Superior temporal gyrus (tissue), 1 donor: ENCODE data around the gene MAT2B.
A peak's percentile ranks its signal among the peaks of the same experiment; 100 is the strongest.
"Not testable (repeated sequence)": the region's sequence is repeated elsewhere in the genome, so short reads cannot be mapped to it uniquely, and the experiment has no call there.

Experiments
- DNase-seq: peaks from one replicate; pipeline ENCODE4 v3.0.0-alpha.2; 2016; ENCODE audit errors: extremely low spot score

MAT2B gene

DNA sequence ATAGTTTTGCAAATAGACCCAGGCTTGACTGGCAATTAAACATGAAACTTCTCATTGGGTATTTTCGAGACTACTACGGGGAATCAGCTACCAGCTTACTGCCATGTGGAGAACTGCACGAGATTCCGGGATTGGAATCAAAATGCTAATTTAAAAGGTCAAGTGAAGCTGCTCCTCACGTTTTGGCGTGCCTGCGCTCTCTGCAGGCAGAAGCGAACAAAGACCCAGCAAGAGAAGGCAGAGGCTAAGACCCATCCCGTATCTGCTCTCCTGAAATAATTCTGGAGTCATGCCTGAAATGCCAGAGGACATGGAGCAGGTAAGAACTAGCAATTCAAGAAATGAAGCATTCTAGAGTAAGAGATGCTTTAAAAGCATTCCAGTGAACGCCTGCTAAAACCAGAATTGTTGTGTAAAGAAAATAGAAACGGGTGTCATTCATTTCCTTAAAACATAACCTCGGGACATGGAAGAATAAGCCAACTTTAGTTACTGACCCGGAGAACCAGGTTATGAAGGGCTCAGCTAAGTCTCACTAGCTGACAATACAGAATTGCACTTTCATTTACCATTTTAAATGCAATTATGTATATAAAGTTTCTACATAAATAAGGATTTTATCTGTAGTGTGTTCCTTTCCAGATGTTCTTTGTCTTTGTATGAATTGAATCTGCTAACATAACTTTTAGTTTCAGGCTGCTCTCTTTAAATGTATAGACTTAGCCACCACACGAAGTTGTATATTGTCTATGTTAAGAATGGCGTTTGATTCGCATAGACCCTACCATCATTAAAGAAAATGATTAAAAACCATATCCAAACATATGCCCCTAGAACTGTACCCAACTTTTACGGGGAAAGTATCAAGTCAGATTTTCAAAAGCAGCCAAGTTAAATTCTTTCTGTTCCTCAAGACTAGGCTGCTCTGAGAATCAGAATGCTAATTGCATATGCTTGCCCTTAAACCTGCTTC is 2.0 kb upstream of the MAT2B start:
- peak; percentile 76 for DNase-seq

DNA sequence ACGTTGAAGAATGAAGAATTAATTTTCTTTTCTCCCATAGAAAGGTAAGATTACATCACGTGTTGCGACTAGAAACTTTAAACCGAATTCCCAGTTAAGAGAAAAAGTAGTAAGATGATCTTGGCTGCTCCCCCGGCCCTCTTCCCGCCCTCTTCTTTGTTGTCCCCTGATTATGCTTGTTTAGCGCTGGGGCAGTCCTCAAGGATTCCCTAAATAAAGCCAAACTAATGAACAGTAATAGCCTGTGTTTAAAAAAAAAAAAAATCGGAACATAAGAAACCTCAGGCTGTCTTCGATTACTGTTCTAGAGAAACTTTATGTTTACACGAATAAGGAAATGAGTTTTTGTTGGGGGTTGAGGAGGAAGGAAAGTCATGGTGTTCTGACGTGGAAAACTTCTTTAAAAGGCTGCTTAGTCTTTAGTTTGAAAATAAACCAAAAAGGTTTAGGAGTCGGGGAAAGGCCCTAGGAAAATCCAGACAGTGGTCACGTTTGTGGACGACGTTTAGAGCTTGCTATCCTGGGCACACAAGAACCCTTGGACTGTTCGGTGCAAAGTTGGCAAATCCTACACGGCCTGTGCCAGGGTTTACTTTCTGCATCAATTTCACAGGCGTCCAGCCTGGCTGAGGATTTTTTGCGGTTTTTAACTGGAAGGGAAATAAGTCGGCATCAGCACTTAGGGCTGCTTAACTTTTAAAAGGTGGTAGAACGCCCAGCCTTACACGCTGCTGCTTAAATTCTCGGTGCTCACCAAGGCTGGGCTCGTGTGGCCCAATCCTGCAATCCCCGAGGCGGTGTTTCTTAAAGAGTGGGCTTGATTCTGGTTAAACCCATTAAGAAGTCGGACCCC is 1.1 kb upstream of the MAT2B start:
- peak; percentile 77 for DNase-seq

DNA sequence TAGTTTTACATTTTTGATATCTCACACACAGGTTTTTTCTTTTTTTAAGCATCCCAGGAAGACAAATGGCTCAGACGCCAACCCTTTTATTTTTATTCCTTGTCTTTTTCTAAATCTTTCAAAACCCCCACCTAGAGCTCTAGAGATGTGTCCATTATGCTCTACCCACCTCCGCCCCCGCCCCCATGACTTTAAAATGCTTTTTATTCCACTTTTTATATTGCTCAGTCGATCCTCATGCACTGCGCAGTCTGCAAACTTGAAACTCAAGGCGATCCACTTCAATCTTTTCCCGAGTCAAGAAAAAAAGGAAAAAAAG is 411 bp upstream of the MAT2B start:
- no peak for DNase-seq

DNA sequence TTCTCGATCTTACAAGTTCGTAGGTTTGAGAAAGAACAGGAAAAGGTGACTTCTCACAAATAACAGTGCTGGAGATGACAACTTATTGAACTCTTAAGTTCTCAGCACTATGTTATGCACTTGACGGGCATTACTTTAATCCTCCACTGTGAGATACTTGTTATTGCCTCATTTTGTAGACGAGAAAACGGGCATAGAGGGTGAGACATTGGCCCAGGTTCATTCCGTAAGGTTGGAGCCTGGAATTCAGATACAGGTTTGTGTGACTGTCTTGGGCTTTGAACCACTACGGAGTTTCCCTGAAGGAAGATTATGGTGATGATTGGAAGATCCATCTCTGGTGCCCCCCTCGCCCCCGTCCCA is 657 bp downstream of the MAT2B start:
- DNase-seq: no peak

DNA sequence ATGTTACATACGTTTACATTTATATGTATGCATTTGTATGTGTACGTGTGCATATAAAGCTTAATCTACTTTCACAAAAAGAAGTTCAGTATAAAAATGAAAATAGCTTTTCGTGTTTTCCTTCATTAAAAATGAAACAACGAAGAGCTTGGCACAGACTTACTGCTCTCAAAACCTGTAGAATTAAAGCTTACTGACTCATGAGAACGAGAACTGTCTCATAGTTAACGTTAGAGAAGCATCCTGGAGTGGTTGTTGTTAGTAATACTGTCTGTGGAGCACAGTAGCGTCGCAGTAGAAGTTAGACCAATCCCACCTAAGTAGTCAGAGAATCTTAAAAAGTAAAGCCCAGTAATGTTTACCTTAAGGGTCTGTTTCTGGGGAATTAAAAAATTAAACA is 1.3 kb downstream of the MAT2B start:
- peak; percentile 35 for DNase-seq

DNA sequence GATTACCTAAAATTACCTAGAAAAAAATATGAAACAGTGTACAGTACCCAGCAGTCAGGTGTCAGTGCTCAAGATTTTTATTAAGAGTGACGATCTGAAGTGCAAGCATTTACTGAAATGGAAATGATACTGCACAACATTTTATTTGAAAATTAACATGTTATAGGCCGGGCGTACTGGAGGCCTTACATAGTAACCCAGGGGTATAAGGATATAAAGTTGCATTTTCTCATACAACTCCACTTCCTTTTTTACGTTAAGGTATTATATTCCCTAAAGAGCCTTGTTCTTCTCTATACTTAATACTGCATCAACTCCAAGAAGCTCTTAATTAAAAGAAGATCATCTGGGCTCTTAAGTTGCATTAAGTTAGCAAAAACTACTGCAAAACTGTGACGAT is 3.3 kb downstream of the MAT2B start:
- DNase-seq: no peak

DNA sequence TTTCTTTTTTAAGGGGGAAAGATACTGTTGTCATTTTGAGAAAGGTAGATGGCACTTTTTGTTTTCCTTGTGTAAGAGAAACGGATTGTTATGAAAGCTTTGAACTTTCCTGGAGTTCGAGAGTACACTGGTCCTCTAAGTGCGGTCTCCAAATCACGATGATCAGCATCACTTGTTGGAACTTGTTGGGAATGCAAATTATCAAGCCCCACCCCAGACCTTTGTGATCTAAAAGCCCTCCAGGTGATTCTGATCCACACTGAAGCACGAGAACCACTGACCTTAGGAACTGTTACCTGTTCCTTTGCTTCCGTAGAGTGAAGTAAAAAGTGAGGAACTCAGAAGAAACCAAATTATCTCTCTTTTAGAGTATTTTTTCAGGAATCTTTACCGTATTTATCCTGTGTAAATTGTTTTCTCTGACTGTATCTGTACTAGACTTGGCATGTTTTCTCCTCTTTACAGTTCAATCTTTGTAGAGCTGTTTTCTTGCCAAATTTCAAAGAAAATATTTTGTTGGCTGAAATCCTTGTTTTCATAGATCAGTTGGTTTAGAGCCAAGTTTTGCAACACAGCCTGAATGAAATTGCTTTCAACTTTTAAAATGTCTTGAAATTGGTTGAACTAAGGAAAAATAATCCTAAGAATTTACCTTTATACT is 4.0 kb downstream of the MAT2B start:
- peak; percentile 46 for DNase-seq

DNA sequence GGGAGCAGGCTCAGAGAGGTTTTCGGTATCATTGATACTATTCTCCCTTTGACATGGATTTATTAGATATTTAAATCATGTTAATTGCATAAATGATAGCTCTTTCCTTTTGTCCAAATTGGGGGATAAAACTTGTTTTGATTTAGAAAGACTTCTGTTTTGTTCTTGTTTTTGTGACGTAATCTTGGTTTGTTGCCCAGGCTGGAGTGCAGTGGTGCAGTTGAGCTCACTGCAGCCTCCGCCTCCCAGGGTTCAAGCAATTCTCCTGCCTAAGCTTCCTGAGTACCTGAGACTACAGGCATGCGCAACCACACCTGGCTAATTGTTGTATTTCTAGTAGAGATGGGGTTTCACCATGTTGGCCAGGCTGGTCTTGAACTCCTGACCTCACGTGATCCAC is 7.1 kb downstream of the MAT2B start:
- no peak for DNase-seq

DNA sequence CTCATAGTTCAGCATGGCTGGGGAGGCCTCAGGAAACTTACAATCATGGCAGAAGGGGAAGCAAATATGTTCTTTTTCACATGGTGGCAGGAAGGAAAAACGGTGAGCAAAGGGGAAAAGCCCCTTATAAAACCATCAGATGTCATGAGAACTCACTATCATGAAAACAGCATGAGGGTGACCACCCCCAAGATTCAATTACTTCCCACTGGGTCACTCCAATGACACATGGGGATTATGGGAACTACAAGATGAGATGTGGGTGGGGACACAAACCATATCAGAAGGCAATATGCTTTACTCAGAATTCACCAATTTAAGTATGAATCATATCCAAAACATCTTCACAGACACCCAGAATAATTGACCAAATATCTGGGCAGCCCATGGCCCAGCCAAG is 19.7 kb downstream of the MAT2B start:
- DNase-seq: no peak

DNA sequence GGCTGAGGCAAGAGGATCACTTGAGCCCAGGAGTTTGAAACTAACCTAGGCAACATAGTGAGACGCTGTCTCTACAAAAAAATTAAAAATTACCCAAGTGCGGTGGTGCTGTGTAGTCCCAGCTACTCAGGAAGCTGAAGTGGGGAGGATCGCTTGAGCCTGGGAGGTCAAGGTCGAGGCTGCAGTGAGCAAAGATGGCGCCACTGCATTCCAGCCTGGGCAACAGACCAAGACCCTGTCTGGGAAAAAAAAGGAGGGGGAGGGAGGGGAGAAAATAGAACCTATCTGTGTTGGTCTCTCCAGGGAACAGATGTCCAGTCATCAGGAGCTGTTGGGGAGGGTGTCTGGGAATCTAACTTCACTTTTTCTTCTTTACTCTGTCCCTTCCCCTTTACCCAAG is 24.3 kb downstream of the MAT2B start:
- DNase-seq: no peak

DNA sequence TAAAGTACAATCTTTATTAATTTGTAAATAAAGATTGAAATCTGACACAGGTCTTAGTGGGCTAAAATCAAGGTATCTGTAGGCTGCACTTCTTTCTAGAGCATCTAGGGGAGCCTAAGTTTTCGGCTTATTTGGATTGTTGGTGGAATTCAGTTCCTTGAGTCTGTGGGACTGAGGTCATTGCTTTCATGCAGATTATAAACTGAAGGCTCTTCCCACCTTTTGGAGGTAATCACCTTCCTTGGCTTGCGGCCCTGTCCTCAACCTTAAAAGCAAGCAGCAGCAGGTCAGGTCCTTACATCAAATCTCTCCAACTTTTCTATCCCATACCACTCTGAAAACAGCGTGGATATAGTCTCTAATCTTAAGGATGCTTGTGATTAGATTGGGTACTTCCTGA is 25.9 kb downstream of the MAT2B start:
- DNase-seq: no peak

DNA sequence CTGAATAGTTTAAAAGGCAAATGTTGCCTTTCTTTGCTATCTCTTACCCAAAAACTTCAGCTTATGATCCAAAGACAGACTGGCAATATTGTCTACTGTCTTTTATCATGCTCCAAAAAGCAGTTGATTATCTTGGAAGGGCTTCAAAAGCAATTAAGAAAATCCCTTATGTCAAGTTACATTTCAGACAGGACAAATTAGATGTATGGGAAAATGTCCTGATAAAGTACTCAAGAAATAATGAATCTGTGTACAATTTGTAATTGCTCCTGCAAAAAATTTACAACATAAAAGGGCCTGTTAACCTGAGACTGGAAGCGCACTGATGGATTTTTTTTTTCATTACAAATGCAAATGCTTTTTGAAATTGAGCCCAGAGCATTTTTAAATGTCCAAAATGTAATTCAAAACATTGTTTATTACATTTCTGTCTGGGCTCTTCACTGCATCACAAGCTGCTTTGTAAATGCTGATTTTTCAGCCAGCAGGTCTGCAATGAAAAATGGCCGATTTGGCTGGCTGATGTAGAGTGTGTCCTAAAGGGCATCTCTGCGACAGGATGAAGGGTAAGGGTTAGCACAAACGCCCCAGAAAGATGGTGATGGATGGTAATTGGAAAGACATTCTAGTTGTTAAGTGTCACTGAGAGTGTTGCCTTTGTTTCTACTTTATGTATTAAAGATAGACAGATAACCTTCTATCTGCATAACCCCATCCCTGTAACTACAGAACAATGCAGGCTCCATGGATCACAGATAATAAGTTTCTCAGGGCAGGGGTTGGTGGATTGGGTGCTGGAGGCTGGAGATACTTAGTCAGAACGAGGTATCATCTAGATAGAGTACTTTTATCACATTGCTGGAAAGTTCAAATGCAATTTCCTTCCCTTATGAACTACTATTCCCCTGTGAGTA is 27.0 kb downstream of the MAT2B start:
- no peak for DNase-seq

DNA sequence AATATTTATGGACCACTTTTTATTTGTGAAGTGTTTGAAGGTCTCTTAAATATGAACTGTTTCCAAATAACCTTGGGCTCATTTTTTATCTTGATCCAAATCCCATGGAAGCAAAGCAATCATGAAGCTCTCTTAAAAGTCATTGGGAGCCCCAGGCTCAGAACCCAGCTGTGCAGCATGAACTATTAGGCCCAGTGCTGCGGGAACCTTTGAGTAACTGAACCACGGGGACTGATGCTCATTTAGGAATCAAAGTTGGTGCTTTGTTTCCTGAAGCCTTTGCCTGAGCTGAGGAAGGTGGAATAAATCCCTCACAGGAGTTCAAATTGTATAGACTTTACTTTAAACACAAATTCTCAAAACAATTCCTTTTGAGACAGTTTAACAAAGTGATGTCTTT is 27.8 kb downstream of the MAT2B start:
- no peak for DNase-seq

DNA sequence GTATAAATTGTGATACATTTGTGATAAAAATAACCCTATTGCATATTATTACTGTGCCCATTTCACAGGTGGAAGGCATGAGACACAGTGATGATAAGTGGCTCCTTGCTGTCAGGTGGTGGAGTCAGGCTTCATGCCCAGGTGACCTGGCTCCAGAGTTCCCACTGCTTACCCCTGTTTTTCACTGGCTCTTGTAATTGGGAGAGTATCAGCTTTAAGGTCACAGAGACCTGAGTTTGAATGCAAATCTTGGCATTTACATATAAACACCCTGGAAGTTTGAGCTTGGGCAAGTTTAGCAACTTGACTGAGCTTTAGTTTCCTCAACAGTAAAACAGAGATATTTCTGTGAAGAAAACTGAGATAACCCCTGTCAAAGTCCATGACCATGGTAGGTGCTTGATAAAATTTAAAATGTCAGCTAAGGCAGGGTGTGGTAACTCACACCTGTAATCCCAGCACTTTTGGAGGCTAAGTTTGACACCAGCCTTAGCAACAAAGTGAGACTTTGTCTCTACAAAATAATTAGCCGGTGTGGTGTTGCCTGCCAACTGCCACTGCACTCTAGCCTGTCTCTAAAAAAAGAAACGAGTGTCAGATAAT is 29.2 kb downstream of the MAT2B start:
- DNase-seq: no peak

DNA sequence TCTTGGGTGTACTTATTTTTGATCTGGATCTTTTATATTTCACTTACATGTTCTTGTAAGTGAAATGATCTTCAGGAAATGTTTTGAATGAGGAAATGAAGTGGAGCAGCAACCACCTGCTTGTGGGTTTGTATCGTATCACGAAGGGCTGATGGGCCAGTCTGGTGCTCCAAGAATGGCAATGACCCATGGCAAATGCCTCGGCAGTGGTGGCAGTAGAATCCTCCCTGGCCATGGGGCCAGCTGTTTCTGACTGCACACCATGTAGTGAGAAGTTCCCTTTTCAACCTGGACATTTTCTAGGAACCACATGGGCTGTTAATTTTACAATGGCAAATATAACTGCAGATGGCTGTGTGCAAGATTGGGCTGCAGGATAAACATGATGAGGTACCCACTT is 29.9 kb downstream of the MAT2B start:
- no peak for DNase-seq

DNA sequence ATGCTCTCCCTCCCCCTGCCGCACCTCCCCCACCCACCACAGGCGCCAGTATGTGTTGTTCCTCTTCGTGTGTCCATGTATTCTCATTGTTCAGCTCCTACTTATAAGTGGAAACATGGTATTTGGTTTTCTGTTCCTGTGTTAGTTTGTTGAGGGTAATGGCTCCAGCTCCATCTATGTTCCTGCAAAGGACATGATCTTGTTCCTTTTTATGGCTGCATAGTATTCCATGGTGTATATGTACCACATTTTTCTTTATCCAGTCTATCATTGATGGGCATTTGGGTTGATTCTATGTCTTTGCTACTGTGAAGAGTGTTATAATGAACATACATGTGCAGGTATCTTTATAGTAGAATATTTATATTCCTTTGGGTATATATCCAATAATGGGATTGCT is 31.0 kb downstream of the MAT2B start:
- DNase-seq: not testable (repeated sequence)

DNA sequence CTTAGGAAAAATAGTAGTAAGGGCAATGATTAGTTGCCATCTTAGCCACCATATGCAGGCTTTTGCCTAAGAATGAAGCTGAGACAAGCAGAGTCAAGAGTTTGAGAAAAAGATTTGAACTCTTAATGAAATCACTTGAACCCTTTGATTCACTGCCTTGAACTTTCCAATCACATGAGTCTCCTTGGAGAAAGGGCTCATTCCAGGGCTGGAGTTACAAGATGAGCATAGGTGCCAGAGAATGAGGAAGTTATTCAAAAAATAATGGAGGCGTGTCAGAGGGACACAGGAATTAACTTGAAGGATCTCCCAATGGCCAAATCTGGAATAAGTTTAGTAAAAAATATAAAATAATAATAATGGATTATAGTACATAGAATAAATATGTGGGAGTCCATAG is 35.3 kb downstream of the MAT2B start:
- DNase-seq: no peak

DNA sequence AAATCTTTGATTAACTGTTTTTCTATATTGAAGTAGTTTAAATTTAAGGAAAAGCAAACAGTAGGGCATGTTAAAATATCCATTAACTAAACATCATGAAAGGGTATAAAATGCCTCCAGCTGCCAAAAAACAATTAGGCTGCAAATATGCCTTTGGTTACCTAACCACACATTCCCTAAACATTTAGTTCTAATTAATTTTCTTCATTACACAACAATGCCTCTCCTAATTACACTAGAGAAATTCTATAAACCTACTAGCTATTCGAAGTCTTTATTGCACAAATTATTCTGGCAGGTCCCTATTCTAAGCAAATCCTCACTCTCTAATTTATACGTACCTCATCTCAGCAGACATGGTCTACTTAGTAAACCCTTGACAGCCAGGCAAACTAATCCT is 37.4 kb downstream of the MAT2B start:
- no peak for DNase-seq

DNA sequence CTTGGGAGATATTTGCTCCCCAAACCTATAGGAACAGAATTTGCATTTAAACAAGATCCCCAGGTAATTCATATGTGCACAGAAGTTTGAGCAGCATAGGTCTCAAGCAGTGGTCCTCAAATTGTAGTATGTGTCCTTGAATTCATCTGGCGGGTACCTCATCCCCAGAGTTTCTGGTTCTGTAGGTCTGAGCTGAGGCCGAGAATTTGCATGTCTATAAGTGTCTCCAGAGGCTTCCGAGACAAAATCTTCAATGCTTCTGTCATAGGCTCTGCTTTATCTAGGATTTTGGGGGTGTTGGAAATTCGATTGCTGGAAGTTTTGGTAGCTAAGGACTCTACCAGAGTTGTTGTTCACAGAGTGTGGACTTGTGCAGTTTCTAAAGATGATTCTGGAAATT is 38.6 kb downstream of the MAT2B start:
- DNase-seq: no peak

DNA sequence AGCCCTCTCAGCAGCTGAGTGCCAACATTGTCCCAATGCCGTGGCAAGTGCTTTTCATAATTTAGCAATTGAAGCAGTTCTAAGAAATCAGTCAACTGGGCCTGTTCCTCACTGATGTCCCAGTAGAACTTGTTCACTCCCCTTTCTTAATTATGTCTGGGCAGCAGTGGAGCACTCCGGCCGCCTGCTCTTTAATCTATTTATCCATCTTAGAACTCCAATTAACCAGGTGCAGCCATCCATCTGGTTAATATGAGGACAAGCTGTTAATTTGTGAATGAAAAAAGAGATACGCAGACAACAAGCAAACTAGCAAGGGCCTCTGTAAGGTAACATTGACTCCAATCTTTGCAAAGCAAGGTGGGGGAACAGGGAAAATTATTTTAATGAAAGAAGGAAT is 39.4 kb downstream of the MAT2B start:
- DNase-seq: no peak

DNA sequence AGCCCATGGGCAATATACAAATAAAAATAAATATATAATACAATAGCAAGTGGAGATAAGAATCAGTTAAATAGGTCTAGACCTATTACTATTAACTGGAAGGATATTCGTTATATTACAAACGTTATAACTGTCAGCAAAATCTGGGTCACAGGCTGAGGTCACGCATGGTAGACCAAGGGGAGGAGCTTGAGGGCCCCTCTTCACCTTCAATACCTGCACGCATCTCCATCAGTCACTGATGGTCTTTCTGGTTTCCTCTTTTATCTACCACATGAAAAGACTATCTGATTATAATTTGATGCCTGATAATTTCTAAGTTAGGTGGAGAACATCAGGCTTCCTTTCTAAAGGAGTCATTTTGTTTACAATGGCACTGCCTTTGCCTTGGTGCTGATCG is 43.2 kb downstream of the MAT2B start:
- no peak for DNase-seq
